Left renal pelvis (tissue), 4 donors: ENCODE measurements around the gene SLN. TPM values are rescaled to one million over a fixed set of nuclear protein-coding genes. Genes with fewer than 3 reads are reported as not detected.

Experiments used
- DNase-seq, 4 donors: peaks; one replicate each; pipeline ENCODE4 v3.0.0-alpha.2; 2013; ENCODE audit warnings: low read depth in 4 of 4, low spot score in 3 of 4
- polyA plus RNA-seq, 4 donors: library from polyadenylated mRNA; unstranded; fragments of 120-200 nt; gene quantifications; one replicate each; pipeline ENCODE4 v1.2.1, GENCODE V29; 2013; ENCODE audit not compliant: insufficient read length in 4 of 4

Gene SLN
- polyA plus RNA-seq, 4 donors = 0.24 to 0.92 (median 0.31) TPM; not detected in 1

- DNase-seq = no peak
These were observed 23.4 kb downstream of the SLN start for GRCh38 chr11:107688322-107688918.

- DNase-seq = no peak
These were observed 28.0 kb downstream of the SLN start for GRCh38 chr11:107683807-107684206.

GRCh38 chr11:107683061-107683460 lies 28.8 kb downstream of the SLN start:
- DNase-seq = no peak

- DNase-seq = no peak
These were observed 29.3 kb downstream of the SLN start for GRCh38 chr11:107682572-107682971.

- DNase-seq = no peak
These were observed 29.7 kb downstream of the SLN start for GRCh38 chr11:107682171-107682570.

- no peak for DNase-seq
These were observed 32.4 kb downstream of the SLN start for GRCh38 chr11:107679255-107680024.

GRCh38 chr11:107678632-107678971 lies 33.3 kb downstream of the SLN start:
- DNase-seq = no peak

GRCh38 chr11:107677924-107678631 lies 33.8 kb downstream of the SLN start:
- no peak for DNase-seq

GRCh38 chr11:107676336-107677057 lies 35.4 kb downstream of the SLN start:
- no peak for DNase-seq

GRCh38 chr11:107675902-107676301 lies 36.0 kb downstream of the SLN start:
- DNase-seq = no peak

GRCh38 chr11:107669893-107670601 lies 41.8 kb downstream of the SLN start:
- no peak for DNase-seq

GRCh38 chr11:107669191-107669740 lies 42.6 kb downstream of the SLN start:
- DNase-seq = no peak

GRCh38 chr11:107666911-107667613 lies 44.8 kb downstream of the SLN start:
- DNase-seq = no peak

GRCh38 chr11:107665018-107665417 lies 46.8 kb downstream of the SLN start:
- DNase-seq = no peak

- DNase-seq = no peak
These were observed 50.2 kb downstream of the SLN start for GRCh38 chr11:107661656-107662055.

GRCh38 chr11:107660066-107660465 lies 51.8 kb downstream of the SLN start:
- DNase-seq = no peak

- DNase-seq = no peak
These were observed 52.5 kb downstream of the SLN start for GRCh38 chr11:107659310-107659709.
